Omental fat pad (tissue), 4 donors: ENCODE data around the gene TIMM8A. TPM values are rescaled to one million over a fixed set of nuclear protein-coding genes. Genes with fewer than 3 reads are reported as not detected.

ENCODE experiments used
- ATAC-seq: fragments of 150-250 bp; one replicate; pipeline ENCODE4 v1.9.1; 2016; ENCODE audit warnings: mild to moderate bottlenecking, moderate library complexity; ENCODE audit not compliant: low FRiP score
- DNase-seq: peaks from one replicate; pipeline ENCODE4 v3.0.0-alpha.2; 2019; ENCODE audit warnings: low spot score
- CTCF ChIP-seq, 3 donors: fragments of 450-650 bp; IDR thresholded peaks; one replicate each; pipeline ENCODE4 v1.5.1; 2016 to 2017; ENCODE audit warnings: antibody characterized with exemption in 3 of 3, mild to moderate bottlenecking in 3 of 3, moderate library complexity in 2 of 3
- small RNA-seq: library from RNA; depleted of rRNA; stranded (forward); fragments of <200 nt; gene quantifications from one replicate; pipeline ENCODE3, GENCODE V24; 2016
- total RNA-seq, 4 donors: library from RNA; depleted of rRNA; stranded (reverse); fragments of >200 nt; gene quantifications; one replicate each; pipeline ENCODE4 v1.1.0, GENCODE V29; 2016

Gene TIMM8A
- total RNA-seq, 4 donors from 2014 or later = 4.3 to 16.3 (median 5.5) TPM

DNA sequence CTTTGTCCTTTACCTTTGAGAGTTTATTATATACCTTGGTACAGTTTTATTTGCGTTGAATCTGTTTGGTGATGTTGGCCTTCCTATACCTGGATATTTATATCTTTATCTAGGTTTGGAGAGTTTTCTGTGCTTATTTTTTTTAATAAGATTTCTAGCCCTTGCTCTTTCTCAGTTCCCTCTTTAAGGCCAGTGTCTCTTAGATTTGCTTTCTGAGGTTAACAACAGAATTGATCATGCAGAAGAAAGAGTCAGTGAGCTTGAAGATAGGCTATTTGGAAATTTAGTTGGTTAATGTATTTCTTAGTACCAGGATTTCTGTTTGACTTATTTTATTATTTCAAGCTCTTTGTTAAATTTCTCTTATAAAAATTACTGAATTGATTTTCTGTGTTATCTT, 44.8 kb downstream of the TIMM8A start:
- no peak for TF ChIP-seq CTCF (IDR thresholded peaks at IDR 0.05)
- ATAC-seq (no peak), DNase-seq (no peak)

Small RNA genes within 50 kb of the gene (small RNA-seq; reads per million reads assigned to genes)
- not detected for gene RNU6-934P

Other genes with a start within 250 kb of the TIMM8A start
- under 1 TPM; under 0.01 to 0.31 (median 0.14) TPM for gene DRP2, start 129.0 kb downstream of the TIMM8A start, total RNA-seq
- under 1 TPM in 2 of 4 donors, not detected in 2; 0.24 to 0.63 TPM for gene TAF7L, start 57.4 kb downstream of the TIMM8A start, total RNA-seq
- 10 to 100 TPM in 3 of 4 donors, 1 to 10 TPM in 1; 7.7 to 18.7 (median 12.4) TPM for gene BTK, start 37.4 kb upstream of the TIMM8A start, total RNA-seq
- 100 to 1,000 TPM; 739 to 914 (median 804) TPM for gene RPL36A, start 42.3 kb upstream of the TIMM8A start, total RNA-seq
- 100 to 1,000 TPM in 1 of 4 donors, 10 to 100 TPM in 3; 26.4 to 101 (median 49.7) TPM for gene GLA, start 59.2 kb upstream of the TIMM8A start, total RNA-seq
- 10 to 100 TPM; 49.3 to 60.8 (median 55.1) TPM for gene HNRNPH2, start 59.5 kb upstream of the TIMM8A start, total RNA-seq
- 10 to 100 TPM in 2 of 4 donors, 1 to 10 TPM in 2; 6.7 to 22.5 (median 14.5) TPM for gene ARMCX4, start 136.7 kb upstream of the TIMM8A start, total RNA-seq
- 10 to 100 TPM; 13.7 to 60.2 (median 36.7) TPM for gene ARMCX1, start 201.8 kb upstream of the TIMM8A start, total RNA-seq